Stomach (tissue), 4 donors: ENCODE measurements around the gene MYLK3.

Source experiments
- EP300 ChIP-seq: sonication (generic); formaldehyde crosslinking; IDR thresholded peaks from one replicate; pipeline ENCODE4 v1.6.1; 2017; ENCODE audit warnings: antibody characterized with exemption
- POLR2A ChIP-seq, 4 donors: fragments of 450-650 bp; IDR thresholded peaks; one replicate each; pipeline ENCODE4 v1.6.1; 2016; ENCODE audit warnings: antibody characterized with exemption in 4 of 4, control low read depth in 2 of 4, mild to moderate bottlenecking in 1 of 4, moderate library complexity in 1 of 4
- POLR2AphosphoS5 ChIP-seq, 3 donors: sonication (generic); formaldehyde crosslinking; IDR thresholded peaks; one replicate each; pipeline ENCODE4 v1.6.1; 2016; ENCODE audit warnings: antibody characterized with exemption in 3 of 3
- TF ChIP-seq, protein P1 (sequence below), 7 experiments: fragments of 450-650 bp in 4 of 7; fragments of 200-600 bp in 3 of 7; sonication (generic) in 3 of 7; IDR thresholded peaks; one replicate each; pipeline ENCODE4 v1.5.1; 2016 to 2019; ENCODE audit warnings: antibody characterized with exemption in 7 of 7, control low read depth in 2 of 7, mild to moderate bottlenecking in 1 of 7

- TF ChIP-seq, protein P1, sequence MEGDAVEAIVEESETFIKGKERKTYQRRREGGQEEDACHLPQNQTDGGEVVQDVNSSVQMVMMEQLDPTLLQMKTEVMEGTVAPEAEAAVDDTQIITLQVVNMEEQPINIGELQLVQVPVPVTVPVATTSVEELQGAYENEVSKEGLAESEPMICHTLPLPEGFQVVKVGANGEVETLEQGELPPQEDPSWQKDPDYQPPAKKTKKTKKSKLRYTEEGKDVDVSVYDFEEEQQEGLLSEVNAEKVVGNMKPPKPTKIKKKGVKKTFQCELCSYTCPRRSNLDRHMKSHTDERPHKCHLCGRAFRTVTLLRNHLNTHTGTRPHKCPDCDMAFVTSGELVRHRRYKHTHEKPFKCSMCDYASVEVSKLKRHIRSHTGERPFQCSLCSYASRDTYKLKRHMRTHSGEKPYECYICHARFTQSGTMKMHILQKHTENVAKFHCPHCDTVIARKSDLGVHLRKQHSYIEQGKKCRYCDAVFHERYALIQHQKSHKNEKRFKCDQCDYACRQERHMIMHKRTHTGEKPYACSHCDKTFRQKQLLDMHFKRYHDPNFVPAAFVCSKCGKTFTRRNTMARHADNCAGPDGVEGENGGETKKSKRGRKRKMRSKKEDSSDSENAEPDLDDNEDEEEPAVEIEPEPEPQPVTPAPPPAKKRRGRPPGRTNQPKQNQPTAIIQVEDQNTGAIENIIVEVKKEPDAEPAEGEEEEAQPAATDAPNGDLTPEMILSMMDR (IDR thresholded peaks at IDR 0.05), result no peak
- no peak for TF ChIP-seq POLR2AphosphoS5 (IDR thresholded peaks at IDR 0.05)
- no peak for TF ChIP-seq POLR2A (IDR thresholded peaks at IDR 0.05)
- TF ChIP-seq EP300, result no peak
These were observed 45.7 kb upstream of the MYLK3 start for GRCh38 chr16:46793841-46794240.
